C4-2B (cell line): ENCODE results near the gene MINDY1.

Experiments
- H3K27ac ChIP-seq: fragments of 450-650 bp; 2 replicates; pipeline ENCODE4 v1.5.1; 2017
- ZFX ChIP-seq: fragments of 450-650 bp; IDR thresholded peaks from 2 replicates; pipeline ENCODE4 v1.6.1; 2017
- TF ChIP-seq, protein P1 (sequence below): fragments of 450-650 bp; conservative IDR thresholded peaks from 2 replicates; pipeline ENCODE4 v1.5.1; 2017; ENCODE audit warnings: mild to moderate bottlenecking

Gene MINDY1

GRCh38 chr1:150971583-150972416 lies 34.9 kb downstream of the MINDY1 start:
- no peak for TF ChIP-seq ZFX
- TF ChIP-seq, protein P1, sequence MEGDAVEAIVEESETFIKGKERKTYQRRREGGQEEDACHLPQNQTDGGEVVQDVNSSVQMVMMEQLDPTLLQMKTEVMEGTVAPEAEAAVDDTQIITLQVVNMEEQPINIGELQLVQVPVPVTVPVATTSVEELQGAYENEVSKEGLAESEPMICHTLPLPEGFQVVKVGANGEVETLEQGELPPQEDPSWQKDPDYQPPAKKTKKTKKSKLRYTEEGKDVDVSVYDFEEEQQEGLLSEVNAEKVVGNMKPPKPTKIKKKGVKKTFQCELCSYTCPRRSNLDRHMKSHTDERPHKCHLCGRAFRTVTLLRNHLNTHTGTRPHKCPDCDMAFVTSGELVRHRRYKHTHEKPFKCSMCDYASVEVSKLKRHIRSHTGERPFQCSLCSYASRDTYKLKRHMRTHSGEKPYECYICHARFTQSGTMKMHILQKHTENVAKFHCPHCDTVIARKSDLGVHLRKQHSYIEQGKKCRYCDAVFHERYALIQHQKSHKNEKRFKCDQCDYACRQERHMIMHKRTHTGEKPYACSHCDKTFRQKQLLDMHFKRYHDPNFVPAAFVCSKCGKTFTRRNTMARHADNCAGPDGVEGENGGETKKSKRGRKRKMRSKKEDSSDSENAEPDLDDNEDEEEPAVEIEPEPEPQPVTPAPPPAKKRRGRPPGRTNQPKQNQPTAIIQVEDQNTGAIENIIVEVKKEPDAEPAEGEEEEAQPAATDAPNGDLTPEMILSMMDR: no peak
- peak overlapping the region; percentile 84 for H3K27ac ChIP-seq

DNA sequence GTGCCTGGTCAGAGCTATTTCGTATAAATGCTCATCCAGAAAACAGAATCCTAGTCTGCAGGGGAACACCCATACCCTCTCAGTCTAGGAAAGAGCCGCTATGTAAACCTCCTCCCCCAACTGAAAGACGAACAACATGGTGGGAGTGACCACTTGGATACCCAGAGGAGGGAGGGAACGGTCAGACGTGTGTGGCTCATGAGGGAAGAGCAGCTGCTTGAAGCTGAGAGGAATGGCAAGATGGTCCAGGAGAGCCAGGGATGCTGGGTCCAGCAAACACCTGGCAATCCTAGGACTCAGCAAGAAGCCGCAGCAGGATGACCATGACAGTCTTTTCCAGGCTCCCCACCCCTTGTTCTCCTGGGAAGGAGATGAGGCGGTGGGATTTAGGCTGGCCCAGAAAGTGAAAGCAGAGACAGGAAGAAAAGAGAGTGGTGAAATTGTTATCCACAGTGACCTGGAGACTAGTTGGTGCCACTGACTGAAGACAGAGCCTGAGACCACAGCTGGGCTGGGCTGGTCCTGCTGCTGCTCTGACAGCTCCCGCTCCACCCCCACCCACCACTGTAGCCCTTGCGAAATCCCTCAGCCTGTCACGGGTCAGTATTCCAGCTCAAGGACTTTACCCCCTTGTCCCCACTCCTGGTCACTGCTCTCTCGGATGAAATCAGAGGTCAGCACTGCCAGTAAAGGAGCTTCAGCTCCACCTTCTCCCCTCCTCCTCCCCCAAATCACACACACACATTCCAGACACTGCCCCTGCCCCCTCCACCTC lies 35.7 kb downstream of the MINDY1 start:
- peak overlapping the region; percentile 84 for H3K27ac ChIP-seq
- TF ChIP-seq, protein P1: no peak
- no peak for TF ChIP-seq ZFX

- TF ChIP-seq ZFX: no peak
- TF ChIP-seq, protein P1: no peak
- H3K27ac ChIP-seq: no peak overlapping the region
These were observed 37.1 kb downstream of the MINDY1 start for GRCh38 chr1:150969626-150970025.

GRCh38 chr1:150968491-150968890 lies 38.2 kb downstream of the MINDY1 start:
- H3K27ac ChIP-seq: peak overlapping the region; percentile 9
- TF ChIP-seq, protein P1: no peak
- no peak for TF ChIP-seq ZFX

DNA sequence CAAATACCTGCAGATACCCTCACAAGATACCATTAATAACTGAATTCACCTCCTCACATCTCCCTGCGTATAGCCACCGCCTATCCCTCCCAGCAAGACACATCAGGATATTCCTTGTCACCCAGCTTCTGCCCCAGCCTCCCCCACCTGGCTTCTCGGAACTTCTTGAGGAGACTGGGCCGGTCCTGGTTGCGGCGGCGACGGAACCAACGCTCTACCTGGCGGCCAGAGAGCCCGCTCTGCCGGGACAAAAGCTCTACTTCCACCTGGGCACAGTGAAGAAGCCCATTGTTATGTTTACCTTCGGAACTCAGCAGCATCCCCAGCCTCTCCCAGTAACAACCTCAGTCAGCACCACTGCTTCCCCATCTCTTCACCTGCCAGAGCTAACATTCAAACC lies 38.8 kb downstream of the MINDY1 start:
- peak overlapping the region; percentile 9; the same call in 1 of the 2 replicates for H3K27ac ChIP-seq
- TF ChIP-seq ZFX: no peak
- TF ChIP-seq, protein P1: no peak

DNA sequence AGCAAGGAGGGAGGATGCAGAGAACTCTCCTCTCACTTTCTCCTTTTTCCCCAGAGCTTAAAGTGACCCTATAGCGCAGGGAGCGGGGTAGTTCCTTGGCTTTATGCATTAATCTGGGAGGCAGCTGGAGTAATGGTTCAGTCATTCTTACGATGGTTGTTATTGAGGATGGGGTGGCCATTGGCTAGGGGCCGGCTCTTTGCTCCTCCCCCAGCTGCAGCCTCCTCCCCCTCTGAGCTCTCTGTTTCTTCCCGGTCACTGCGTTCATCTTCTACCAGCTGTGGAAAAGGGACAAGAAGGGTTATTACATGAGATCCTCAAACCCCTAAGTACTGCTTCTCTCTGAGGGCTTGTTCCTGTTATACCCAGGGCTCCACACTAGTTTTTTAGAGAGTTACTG lies 40.7 kb downstream of the MINDY1 start:
- no peak for TF ChIP-seq ZFX
- no peak overlapping the region for H3K27ac ChIP-seq

- TF ChIP-seq, protein P1: no peak
- TF ChIP-seq ZFX: no peak
- H3K27ac ChIP-seq: no peak overlapping the region
These were observed 41.1 kb downstream of the MINDY1 start for GRCh38 chr1:150965605-150966004.

DNA sequence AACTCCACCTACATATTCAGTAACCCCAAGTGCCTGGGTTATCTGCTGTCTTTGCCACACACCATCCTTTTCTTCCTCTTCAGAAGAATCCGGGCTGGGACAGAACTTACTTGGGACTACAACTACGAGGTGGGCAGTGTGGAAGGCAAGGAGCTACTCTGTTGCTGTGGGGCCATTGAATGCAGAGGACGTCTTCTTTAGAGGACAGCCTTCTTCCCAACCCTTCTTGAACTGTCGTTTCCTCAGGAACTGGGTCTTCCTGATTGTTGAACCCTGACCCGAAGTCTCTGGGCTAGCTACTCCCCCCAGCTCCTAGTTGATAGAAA lies 42.6 kb downstream of the MINDY1 start:
- H3K27ac ChIP-seq: no peak overlapping the region
- TF ChIP-seq ZFX: no peak
- TF ChIP-seq, protein P1: no peak
